Measurements from ENCODE around the gene LRRC7.

GRCh38 chr1:69940231-69940630 lies 372.5 kb downstream of the LRRC7 start:
- TF ChIP-seq, protein P1, sequence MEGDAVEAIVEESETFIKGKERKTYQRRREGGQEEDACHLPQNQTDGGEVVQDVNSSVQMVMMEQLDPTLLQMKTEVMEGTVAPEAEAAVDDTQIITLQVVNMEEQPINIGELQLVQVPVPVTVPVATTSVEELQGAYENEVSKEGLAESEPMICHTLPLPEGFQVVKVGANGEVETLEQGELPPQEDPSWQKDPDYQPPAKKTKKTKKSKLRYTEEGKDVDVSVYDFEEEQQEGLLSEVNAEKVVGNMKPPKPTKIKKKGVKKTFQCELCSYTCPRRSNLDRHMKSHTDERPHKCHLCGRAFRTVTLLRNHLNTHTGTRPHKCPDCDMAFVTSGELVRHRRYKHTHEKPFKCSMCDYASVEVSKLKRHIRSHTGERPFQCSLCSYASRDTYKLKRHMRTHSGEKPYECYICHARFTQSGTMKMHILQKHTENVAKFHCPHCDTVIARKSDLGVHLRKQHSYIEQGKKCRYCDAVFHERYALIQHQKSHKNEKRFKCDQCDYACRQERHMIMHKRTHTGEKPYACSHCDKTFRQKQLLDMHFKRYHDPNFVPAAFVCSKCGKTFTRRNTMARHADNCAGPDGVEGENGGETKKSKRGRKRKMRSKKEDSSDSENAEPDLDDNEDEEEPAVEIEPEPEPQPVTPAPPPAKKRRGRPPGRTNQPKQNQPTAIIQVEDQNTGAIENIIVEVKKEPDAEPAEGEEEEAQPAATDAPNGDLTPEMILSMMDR (IDR thresholded peaks at IDR 0.05; ENCODE audit: low read length) = no peak
- no peak for TF ChIP-seq EZH2 (IDR thresholded peaks at IDR 0.05; ENCODE audit: borderline replicate concordance, low read length)
